HG02763 (cell line): ENCODE measurements around the gene FGD4.
A peak's percentile ranks its signal among the peaks of the same experiment; 100 is the strongest.

ENCODE experiments used
- ATAC-seq: cut with Tn5 transposase; IDR thresholded peaks from one replicate; pipeline ENCODE4 v1.9.1; 2021; ENCODE audit warnings: mild to moderate bottlenecking, moderate library complexity; ENCODE audit not compliant: unreplicated experiment

FGD4 gene

DNA sequence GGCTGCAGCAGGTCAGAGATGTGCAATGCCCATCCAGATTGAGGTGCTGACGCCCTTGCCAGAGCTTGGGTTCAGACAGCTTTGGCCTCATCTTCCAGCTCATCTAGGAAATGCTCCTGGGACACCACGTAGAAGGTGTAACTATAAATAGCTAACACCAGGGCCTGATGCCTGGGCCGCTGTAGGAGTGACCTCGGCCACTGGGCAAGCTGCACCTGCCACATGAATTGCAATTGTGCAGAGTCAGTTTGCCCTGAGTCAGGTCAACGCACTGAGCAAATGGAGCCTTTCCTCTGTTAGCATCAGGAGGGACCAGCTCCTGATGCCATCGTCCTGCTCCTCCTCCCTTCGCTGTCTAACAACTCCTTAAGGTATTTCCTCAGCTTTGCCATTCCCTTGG, 262.3 kb downstream of the FGD4 start:
- ATAC-seq = no peak

- ATAC-seq = no peak
Measured at GRCh38 chr12:32662665-32663064, 263.3 kb downstream of the FGD4 start.

DNA sequence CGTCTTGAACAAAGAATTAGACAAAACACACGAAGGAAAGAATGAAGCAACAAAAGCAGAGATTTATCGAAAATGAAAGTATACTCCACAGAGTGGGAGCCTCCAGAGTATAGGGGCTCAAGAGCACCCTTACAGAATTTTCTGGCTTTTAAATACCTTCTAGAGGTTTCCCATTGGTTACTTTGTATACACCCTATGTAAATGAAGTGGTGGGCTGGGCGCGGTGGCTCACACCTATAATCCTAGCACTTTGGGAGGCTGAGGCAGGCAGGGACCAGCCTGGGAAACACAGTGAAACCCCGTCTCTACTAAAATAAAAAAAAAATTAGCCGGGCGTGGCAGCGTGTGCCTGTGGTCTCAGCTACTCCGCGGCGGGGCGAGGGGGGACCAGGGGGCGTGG, 266.7 kb downstream of the FGD4 start:
- ATAC-seq = no peak

DNA sequence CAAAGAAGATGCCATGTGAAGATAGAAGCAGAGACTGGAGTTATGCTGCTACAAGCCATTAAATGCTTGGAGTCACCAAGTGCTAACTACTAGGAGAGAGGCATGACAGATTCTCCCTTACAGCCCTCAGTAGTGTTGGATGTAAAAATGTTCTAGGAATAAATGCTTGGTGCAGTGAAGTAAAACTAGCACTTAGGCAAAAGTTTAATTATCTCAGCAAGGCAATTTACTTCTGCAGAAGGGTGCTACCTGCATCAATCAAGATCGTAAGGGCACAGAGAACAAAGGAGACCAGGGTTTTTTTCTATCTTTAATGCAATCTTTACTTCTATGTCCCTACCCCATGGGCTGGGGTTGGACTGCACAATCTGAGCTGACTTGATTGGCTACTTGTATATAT, 270.2 kb downstream of the FGD4 start:
- ATAC-seq = no peak

DNA sequence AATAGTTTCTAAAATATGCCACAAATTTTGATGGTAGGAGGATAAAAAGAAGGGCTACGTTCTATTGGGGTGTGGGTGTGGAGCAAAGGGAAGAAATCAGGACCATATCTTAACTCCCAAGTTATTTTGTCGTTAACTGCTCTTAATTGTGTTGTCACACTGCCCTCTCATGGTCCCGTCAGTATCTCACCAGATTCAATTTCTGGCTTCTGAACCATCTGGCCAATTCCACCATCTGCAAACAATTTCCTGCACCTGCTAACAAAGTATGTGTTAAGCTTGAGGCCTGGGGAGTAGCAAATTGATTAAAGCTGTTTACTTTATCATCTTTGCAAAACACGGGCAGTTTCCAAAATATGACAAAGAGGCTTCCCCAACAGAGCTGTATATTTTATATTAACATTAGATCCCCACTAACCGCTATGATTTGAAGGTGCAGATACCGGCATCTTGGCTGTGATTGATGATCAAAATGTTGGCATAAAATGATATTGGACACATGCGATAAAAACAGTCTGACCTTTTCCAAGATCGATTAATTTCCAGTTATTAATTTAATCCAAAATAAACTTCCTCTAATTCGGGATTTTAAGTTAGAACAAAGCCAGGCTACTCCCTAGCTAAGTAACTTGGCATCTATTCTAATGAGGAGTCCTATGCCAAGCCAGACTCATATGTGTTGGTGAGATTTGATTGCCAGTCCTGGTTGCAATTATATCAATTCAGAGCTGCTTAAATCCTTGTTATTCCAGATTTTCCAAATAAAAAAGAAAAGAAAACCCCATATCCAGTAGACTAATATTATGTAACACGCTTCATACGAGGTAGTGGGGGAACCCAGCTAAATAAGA, 272.8 kb downstream of the FGD4 start:
- ATAC-seq = no peak

DNA sequence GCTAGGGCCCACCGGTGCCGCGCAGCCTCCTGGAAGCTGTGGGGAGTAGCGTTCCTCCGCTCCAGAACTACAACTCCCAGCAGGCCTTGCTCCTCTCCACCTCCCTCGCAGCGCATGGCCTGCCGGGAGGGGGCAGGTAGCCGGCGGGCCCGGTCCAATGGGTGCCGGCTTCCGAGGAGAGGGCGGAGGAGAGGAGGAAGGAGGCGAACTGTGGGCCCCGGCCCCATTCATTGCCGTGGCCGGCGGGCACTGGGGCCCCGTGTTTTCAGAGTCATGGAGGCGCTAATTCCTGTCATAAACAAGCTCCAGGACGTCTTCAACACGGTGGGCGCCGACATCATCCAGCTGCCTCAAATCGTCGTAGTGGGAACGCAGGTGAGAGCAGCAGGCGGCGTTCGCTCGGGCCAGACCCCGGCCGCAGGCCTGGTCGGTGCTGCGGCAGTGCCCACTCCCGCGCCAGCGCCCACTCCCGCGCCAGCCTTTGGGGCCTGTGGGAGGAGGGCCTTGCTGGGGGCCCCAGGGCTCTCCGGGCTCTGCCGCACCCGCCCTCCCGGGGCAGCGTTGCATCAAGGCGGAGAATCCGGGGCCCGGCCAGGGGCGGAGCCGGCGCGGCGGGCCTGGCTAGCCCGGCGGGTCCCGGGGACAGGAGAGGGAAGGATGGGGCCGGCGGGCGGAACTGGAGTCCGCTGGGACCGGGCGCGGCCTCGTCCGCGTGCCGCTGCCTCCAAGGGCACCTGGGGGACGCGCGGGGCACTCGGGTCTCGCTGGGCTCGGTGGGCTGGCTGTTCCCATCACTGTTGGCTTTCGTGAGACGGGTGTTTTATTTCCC, 279.9 kb downstream of the FGD4 start, which contains the start of gene DNM1L:
Gene DNM1L (plus strand): TSS at position 211 of the 829 bp plus-strand sequence. CDS start 63 bp downstream, at position 274.
- peak; percentile 95 for ATAC-seq

DNA sequence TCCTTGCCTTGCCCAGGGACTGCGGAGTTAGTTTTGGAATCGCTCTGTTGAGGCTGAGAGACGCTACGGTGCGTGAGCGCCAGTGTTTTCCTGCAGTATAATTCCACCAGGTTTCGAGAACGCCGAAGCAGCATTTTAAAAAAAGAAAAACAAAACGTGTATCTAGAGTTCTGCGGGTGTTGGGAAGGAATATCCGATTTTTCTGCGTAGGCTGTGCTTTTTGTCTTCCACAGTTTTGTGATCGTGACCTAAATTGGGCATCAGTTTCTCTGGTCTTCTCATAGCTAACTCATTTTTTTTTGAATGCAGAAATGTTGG, 280.5 kb downstream of the FGD4 start:
- ATAC-seq = no peak

DNA sequence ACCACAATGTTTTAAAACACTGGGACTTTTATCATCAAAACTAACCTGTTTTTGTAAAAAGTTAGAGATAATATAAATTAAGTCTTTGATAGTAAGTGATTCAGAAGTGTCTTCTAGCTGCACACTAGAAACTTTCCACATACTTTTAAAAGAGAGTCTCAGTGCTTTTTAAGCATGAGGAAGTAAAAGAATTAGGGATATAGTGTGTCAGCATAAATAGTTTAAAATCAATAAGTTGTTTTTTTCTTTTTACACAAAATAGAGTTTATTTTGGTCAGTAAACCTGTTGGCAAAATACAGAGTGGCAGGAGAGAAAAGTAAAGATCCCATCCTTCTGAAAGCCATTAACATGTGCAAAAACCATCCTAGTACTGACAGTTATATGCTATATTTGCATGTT, 281.4 kb downstream of the FGD4 start:
- no peak for ATAC-seq

DNA sequence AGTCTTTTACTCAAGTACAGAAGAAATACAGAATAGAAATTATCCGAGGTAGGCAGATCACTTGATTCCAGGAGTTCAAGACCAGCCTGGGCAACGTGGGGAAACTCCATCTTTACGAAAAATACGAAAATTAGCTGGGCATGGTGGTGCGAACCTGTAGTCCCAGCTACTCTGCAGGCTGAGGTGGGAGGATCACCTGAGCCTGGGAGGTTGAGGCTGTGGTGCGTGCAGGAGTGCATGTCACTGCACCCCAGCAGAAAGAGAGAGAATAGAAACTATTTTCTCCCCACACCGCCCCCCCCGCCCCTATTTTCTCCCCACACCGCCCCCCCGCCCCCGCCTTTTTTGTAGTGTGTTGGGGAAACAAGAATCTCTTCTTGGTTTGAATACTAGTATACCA, 281.9 kb downstream of the FGD4 start:
- no peak for ATAC-seq

GRCh38 chr12:32686340-32686739, 287.0 kb downstream of the FGD4 start:
- no peak for ATAC-seq

GRCh38 chr12:32688786-32689185, 289.4 kb downstream of the FGD4 start:
- no peak for ATAC-seq

- no peak for ATAC-seq
Measured at GRCh38 chr12:32690927-32691326, 291.6 kb downstream of the FGD4 start.

DNA sequence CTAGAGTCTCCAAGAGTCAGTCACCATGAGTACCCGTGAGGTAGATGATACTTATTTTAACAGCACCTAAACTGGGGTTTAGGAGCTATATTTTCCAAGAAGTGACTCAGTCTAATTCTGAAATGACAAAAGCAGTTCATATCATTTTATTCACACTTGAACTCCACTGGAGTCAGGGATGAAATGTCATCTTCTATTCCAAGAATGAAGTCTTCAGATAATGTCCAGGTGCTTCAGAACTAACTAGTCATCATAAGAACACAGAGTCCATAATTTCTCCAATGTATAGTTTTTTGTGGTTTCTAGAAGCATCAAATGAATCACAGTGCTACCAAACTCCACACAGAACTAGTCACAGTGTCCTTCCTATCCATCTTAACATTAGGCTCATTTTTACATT, 293.0 kb downstream of the FGD4 start:
- no peak for ATAC-seq

GRCh38 chr12:32693036-32693435, 293.7 kb downstream of the FGD4 start:
- no peak for ATAC-seq
